ENCODE results near the gene SSH2.

- TF ChIP-seq GATA3 (IDR thresholded peaks at IDR 0.05; ENCODE audit: low read depth, low read length), result no peak
- TF ChIP-seq GATA2 (IDR thresholded peaks at IDR 0.05; ENCODE audit: low read depth, low read length), result no peak
These were observed 11.3 kb upstream of the SSH2 start, which contains the start of gene EFCAB5 for GRCh38 chr17:29941334-29941733.
